IMR-90 (cell line): ENCODE results near the gene FBH1.

Experiments used
- POLR2A ChIP-seq: IDR thresholded peaks from 2 replicates; pipeline ENCODE4 v1.6.1; 2012; ENCODE audit warnings: mild to moderate bottlenecking, low read depth, low read length
- RAD21 ChIP-seq: IDR thresholded peaks from 2 replicates; pipeline ENCODE4 v1.6.1; 2012; ENCODE audit warnings: low read length, improper control_type of control experiment
- RCOR1 ChIP-seq: IDR thresholded peaks from 2 replicates; pipeline ENCODE4 v1.6.1; 2012; ENCODE audit warnings: mild to moderate bottlenecking, low read length, improper control_type of control experiment; ENCODE audit not compliant: insufficient replicate concordance
- SMC3 ChIP-seq: fragments of 150-350 bp; IDR thresholded peaks from 2 replicates; pipeline ENCODE4 v1.6.1; 2016; ENCODE audit warnings: low read depth, mild to moderate bottlenecking, antibody characterized with exemption, low read length, moderate library complexity
- TF ChIP-seq, protein P1 (sequence below): conservative IDR thresholded peaks from 2 replicates; pipeline ENCODE4 v1.5.1; 2012; ENCODE audit warnings: mild to moderate bottlenecking, low read depth, low read length, improper control_type of control experiment

DNA sequence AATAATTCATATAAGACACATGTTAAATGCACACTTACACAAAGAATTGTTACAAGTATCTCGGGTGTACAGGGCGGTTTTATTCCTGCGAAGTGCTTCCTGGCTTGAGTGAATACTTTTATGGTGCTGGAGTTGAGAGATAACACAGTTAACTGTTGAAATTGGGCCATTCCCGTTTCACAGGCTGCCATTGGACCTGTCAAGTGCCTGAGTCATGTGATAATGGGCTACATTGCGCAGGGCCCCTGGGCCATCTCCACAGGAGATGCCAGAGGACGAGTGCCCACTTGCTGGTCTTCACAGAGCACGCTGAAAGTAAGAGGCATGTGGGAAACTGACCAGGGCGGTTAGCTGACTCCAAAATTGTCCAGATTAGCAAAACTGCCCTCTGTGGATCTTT is 4.8 kb downstream of the FBH1 start:
- TF ChIP-seq, protein P1, sequence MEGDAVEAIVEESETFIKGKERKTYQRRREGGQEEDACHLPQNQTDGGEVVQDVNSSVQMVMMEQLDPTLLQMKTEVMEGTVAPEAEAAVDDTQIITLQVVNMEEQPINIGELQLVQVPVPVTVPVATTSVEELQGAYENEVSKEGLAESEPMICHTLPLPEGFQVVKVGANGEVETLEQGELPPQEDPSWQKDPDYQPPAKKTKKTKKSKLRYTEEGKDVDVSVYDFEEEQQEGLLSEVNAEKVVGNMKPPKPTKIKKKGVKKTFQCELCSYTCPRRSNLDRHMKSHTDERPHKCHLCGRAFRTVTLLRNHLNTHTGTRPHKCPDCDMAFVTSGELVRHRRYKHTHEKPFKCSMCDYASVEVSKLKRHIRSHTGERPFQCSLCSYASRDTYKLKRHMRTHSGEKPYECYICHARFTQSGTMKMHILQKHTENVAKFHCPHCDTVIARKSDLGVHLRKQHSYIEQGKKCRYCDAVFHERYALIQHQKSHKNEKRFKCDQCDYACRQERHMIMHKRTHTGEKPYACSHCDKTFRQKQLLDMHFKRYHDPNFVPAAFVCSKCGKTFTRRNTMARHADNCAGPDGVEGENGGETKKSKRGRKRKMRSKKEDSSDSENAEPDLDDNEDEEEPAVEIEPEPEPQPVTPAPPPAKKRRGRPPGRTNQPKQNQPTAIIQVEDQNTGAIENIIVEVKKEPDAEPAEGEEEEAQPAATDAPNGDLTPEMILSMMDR, result no peak
- TF ChIP-seq POLR2A, result no peak
- no peak for TF ChIP-seq RCOR1
- no peak for TF ChIP-seq RAD21
- TF ChIP-seq SMC3, result no peak
